Stimulated activated CD8-positive, alpha-beta memory T cell treated with anti-CD3 and anti-CD28 coated beads, Interleukin-15, amount 100 ng/mL, for 48 hours (primary cell): Measurements from ENCODE around the gene SRPX2.
"Not testable (repeated sequence)": the region's sequence is repeated elsewhere in the genome, so short reads cannot be mapped to it uniquely, and the experiment has no call there.

Source experiments
- DNase-seq, 2 donors: peaks; one replicate each; pipeline ENCODE4 v3.0.0-alpha.2; 2020; ENCODE audit warnings: low read depth in 2 of 2

SRPX2 gene

GRCh38 chrX:100698551-100698950, 54.6 kb downstream of the SRPX2 start:
- no peak for DNase-seq

DNA sequence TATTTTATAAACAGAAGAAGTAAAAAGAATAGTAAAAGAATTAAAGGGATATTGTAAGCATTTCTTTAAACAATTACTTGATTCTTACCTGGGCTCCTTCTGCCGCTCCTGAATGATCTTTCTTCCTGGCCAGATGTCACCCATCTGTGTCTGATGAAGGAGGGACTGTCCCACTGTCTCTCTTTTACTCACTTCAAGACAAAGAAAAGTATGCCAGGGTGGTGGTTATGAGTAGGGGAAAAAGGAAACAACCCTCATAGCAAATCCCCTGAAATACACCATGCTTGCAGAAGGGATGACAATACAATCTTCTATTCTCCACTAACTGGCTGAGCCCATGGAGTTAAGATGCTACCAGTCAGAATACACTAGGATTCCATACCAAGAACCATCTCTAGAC, 56.8 kb downstream of the SRPX2 start:
- DNase-seq = no peak

DNA sequence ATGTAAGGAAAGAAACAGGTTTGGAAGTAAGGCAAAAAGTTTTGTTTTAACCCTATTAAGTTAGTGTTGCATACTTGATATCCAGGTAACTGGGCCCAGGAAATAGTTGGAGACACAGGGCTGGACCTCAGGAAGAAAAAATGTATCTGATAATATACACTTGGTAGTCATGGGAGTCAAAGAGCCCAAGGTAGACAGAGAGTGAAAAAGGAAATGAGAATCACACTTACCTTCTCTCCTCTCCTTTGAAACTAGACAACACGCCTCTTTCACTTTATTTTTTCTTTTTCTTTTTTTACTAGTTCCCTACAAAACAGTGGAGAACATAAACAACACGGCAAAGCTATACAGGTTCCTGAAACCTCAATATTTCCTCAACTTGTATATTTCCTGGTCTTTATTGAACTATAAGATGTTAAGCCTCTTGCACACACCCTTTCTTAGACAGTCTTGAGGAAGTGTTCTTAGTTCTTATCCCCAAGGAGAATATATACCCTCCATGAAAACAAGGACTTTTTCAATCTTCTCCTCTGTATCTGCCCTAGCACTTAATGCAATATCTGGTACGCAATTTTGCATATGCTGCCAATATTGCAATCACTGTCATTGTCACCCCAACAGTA, 60.7 kb downstream of the SRPX2 start:
- no peak for DNase-seq

GRCh38 chrX:100710816-100711215, 66.8 kb downstream of the SRPX2 start:
- DNase-seq = no peak

DNA sequence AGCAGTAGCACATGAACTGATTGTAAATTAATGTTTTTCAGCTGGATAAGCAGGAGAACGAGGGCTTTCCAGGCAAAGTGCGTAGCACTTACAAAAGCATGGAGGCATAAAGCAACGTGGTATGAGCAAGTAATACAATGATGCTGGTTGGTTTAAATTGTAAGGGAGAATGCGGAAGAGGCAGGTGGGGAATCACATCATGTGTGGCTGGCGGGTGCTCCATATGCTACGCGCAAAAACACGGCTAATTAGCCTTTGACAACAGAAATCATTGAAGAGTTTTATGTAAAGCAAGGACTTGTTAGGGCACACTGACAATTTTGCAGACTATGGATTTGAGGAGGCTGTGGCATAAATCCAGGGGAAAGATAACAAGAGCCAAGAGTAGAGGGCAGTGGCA, 73.4 kb downstream of the SRPX2 start:
- DNase-seq = no peak

DNA sequence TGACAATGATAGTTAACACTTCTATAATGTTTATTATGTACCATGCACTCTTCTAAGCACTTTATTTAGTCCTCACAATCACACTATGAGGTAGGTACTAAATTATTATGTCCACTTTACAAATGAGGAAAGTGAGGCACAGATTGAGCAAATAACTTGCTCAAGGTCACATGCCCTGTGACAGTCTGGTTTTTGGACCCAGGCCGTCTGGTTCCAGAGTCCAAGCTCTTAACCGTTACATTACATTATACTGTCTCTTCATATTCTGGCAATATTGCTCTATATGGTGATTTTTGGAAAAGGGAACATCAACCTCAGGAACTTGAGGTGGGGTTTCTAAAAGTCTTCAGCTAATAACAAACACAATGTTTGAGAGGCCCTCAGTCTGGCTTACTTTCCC, 75.1 kb downstream of the SRPX2 start:
- no peak for DNase-seq

DNA sequence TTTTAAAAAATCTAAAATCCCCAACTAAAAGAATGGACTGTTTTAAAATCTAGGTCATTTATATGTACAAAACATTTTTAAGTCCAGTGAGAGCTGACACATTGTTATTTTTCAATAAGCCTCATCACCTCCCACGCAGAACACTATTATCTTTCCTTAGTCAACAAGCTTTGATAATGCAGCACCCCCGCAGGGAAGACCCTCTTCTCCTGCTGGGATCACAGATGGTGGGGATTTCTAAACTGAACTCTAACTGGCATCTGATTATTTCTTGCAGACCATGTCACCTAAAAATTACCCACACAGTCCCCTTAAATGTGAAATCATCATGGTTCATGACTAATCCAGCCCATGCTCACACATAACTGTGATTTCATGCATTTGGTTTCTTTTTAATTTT, 76.3 kb downstream of the SRPX2 start:
- DNase-seq = no peak

DNA sequence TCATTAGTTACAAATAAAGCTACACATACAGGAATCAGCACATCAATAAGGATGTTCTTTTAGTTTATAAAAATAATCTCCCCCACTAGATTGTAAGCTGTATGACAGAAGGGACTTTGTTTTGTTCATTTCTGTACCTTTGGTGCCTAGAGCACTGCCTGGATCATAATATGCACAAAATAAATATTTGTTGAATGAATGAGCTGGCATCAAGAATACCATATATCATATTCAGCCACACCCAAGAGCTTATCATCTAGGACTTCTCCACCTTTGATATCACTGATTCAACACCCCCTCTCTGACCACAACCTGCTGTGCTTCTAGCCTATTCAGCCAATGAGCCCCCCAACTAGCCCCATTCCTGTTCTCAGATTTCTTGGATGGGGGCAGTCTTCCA, 77.3 kb downstream of the SRPX2 start:
- DNase-seq = no peak

- not testable (repeated sequence) for DNase-seq
These were observed 80.0 kb downstream of the SRPX2 start for GRCh38 chrX:100724006-100724405.
